G401 (cell line): ENCODE results near the gene SLC15A3. TPM values are rescaled to one million over a fixed set of nuclear protein-coding genes. Genes with fewer than 3 reads are reported as not detected.
"Not testable (repeated sequence)": the region's sequence is repeated elsewhere in the genome, so short reads cannot be mapped to it uniquely, and the experiment has no call there.

Source experiments
- DNase-seq: peaks from one replicate; pipeline ENCODE4 v3.0.0-alpha.2; 2015; ENCODE audit warnings: low spot score
- in situ Hi-C: cut with HindIII; loops from 2 replicates; pipeline ENCODE4 v1.10.0; 2016; ENCODE audit warnings: low sequenced_read_pairs, mixed read lengths
- total RNA-seq: library from RNA; depleted of rRNA; stranded (reverse); fragments of >200 nt; shearing (Covaris generic); gene quantifications from 2 replicates; pipeline ENCODE4 v1.2.3, GENCODE V29; 2014

SLC15A3 gene
- total RNA-seq, 1 experiment from 2014 or later: not detected

DNA sequence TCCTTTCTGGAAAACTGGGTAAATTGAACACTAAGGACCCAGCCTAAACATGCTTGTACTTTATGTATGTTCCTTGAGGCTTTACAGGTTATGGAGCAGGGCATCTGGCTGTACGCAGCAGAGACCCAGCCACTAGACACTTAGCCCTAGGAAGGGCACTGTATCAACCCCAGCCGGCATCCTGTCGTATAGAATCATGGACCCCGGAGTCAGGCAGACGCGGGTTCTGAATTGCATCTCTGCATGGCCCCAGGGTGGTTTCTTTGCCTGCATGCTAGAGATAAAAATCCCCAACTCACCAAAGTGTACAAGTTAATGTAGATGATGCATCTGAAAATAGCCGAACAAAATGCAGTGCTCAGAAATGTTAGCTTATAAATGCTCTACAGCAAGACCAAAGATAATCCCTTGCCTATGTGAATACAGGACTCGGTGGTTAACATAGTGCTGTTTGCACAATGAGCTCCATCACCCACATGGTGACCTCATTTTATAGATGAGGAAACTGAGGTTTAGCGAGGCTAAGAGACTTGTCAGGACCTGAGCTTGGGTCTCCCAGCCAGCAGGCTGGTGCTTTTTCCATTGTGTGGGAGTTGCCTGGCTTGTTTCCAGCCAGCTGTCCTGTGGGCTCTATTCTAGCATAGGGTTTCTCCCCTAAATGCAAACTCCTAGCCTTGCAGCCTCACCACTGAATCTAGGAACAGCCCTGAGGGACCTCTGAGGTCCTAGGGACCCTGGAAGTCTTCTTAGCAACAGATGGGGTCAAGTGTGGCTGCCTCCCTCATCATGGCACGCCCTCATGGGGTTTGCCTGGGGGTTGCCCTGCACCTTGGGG lies 26.8 kb upstream of the SLC15A3 start:
- no peak for DNase-seq
- in situ Hi-C loops: no loop called here

- DNase-seq: no peak
- in situ Hi-C loops: no loop called here
Measured at GRCh38 chr11:60977836-60978235, 25.9 kb upstream of the SLC15A3 start.

DNA sequence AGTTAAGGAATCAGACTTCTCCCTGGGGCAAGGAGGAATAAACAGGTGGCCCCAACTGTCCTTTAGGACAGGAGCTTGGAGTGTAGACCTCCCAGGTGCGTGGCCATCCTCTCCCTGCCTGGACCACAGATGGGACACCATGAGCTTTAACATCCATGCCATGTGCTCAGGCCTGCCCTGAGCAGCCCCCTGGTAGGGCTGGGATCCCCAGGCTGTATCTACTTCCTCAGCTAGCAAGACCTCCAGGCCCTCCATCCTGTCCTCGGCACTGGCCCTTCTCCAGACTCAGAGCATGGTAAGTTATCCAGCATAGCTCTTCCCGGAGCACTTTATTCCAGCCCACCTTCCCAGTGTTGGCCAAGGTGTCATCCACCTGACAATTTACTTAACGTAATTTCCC lies 25.2 kb upstream of the SLC15A3 start:
- DNase-seq: no peak
- in situ Hi-C loops: no loop called here

DNA sequence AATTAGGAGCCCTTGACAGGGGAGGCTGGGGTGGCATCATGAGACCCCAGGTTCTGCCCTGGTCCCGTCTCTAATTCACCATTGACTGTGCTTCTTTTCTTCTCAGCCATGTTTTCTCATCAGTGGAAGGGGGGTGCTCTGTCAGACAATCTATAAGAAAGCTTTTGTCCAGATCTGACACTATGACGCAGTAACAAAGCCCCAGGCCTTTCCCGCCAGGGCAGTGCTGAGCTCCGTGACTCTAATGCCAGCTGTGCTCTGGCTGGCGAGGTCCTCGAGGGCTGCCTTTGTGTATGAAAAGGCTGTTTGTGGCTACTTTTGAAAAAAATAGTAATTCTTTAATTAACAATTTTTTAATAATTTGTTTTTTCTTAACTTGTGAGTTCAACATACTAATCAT lies 22.8 kb upstream of the SLC15A3 start:
- no peak for DNase-seq

DNA sequence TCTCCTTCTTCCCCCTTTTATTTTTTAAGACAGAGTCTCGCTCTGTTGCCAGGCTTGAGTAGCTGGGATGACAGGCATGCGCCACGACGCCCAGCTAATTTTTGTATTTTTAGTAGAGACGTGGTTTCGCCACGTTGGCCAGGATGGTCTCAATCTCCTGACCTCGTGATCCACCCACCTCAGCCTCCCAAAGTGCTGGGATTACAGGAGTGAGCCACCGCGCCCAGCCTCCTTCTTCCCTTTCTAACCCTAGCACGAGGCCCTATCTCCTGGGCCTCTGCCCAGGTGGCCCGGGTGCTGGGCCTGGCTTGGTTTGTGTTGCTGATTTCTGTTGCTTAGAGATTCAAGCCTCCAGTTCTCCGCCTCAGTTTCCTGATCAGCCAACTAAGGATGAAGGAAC lies 22.3 kb upstream of the SLC15A3 start:
- in situ Hi-C loops: not testable (repeated sequence)

More for the DNA sequence above, 22.8 kb upstream of the SLC15A3 start:
- in situ Hi-C loops: no loop called here

GRCh38 chr11:60973699-60974098 lies 21.7 kb upstream of the SLC15A3 start:
- no peak for DNase-seq

More for the DNA sequence above, 22.3 kb upstream of the SLC15A3 start:
- DNase-seq: not testable (repeated sequence)

DNA sequence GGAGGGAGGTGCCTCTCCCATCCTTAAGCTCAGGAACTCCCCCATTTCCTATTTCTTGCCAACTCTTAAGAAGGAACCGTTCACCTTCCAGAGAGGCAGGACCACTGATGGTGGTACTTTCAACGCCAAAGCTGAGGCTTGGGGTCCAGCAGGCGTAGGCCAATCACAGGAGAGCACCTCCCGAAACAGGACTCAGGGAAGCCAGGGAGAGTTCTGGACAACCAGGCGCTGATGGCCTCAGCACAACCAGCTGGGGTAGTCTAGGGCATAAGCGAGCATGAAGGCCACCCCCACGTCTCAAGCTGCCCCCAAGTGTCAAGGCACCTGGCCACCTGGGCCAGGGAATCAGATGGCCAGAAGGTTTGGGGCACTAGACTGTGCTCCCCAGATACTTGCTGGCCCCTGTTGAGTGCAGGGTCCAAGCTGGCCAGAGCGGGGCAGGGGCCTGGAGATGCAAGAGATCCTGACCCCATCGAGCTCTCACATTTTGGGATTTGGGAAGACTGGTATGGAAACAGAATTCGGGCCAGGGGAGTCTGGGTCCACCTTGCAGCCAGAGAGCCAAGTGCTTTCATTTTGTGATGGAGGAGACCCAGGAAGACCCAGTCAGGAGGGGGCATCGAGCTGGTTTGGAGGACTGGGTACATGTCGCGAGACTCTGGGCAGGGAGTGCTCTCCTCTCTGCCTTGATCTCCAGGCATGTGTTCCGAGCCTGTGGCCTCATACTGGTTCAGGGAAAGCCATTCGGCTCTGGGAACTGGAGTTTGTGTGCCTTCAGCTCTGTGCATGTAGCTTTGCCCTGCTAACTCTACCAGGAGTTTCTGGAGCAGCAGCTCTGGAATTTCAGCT lies 20.4 kb upstream of the SLC15A3 start:
- DNase-seq: no peak
- in situ Hi-C loops: no loop called here

More at GRCh38 chr11:60973699-60974098, 21.7 kb upstream of the SLC15A3 start:
- in situ Hi-C loops: no loop called here

GRCh38 chr11:60971520-60971919 lies 19.5 kb upstream of the SLC15A3 start, which contains the start of gene CD6:
Gene CD6, plus strand, starts transcription at chr11:60971680. Its CDS starts 186 bp downstream, at chr11:60971866.
- in situ Hi-C loops: no loop called here
- DNase-seq: no peak

GRCh38 chr11:60970890-60971289 lies 18.9 kb upstream of the SLC15A3 start:
- in situ Hi-C loops: no loop called here
- no peak for DNase-seq

- in situ Hi-C loops: no loop called here
- no peak for DNase-seq
Measured at GRCh38 chr11:60970369-60970774, 18.4 kb upstream of the SLC15A3 start.

DNA sequence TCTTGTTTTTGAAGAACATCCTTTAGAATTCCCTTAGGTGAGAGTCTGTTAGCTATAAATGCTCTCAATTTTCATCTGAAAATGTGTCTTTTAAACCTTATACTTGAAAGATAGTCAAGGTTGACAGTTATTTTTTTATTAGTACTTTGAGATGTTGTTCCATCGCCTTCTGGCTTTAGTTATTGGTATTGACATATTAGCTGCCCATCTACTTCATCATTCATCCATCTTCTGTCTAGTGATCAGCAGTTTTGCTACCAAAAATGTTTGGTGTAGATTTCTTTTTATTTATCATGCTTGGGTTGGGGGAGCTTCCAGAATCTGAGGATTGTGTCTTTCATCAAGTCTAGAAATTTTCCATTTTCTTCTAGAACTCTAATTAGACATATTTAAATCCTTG lies 16.2 kb upstream of the SLC15A3 start:
- in situ Hi-C loops: no loop called here
- DNase-seq: no peak

DNA sequence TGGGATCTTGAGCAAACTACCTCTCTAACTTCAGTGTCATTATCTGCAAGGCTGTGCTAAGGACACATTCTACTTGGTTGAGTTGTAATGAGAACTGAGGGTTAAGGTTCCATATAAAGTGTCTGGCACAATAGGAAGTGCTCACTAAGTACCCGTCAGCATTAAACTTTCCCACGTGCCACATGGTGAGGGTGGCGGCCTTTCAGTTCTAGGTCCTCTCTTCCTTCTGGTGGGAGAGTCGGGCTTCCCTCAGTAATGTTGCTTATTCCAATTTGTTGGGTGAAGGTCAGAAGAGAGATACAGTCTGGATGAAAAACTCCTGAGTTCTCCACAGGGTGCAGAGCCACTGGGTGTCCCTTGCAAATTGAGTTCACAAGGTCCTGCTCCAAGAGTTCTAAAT lies 14.9 kb upstream of the SLC15A3 start:
- DNase-seq: no peak
- in situ Hi-C loops: no loop called here

GRCh38 chr11:60964801-60965200 lies 12.8 kb upstream of the SLC15A3 start:
- DNase-seq: peak; percentile 61
- in situ Hi-C loops: no loop called here

GRCh38 chr11:60960405-60960804 lies 8.4 kb upstream of the SLC15A3 start:
- in situ Hi-C loops: no loop called here
- DNase-seq: no peak

DNA sequence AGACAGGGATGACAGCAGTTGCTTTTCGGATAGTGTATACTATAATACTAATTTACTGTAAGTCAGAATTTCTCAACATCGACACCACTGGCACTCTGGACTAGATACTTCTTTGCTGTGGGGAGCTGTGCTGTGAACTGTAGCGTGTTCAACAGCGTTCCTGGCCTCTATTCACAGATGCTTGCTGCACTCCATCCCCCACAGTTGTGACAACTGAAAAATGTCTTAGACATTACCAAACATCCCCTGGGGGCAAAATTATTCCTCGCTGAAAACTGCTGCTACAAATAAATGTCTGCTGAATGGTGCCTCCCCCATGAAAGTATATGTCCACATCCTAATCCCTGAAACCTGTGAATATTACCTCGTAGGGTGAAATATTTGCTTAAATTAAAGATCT lies 7.5 kb upstream of the SLC15A3 start:
- no peak for DNase-seq
- in situ Hi-C loops: no loop called here

DNA sequence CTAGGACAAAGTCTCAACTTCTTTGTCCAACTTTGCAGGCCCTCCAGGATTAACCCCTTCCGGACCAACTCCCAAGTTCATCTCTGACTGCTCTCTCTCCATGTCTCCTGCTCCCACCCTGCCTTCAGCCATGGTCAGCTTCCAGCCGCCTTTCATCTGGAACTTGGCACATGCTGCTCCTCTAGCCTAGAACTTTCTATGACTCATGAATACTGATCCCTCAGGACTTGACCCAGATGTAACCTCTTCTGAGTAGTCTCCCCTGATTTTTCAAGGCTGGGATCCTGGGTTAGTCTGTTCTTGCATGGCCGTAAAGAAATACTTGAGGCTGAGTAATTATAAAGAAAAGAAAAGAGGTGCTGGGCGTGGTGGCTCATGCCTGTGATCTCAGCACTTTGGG lies 5.2 kb upstream of the SLC15A3 start:
- no peak for DNase-seq
- in situ Hi-C loops: no loop called here

- in situ Hi-C loops: no loop called here
- no peak for DNase-seq
Measured at GRCh38 chr11:60955571-60955970, 3.6 kb upstream of the SLC15A3 start.

GRCh38 chr11:60954421-60954820 lies 2.4 kb upstream of the SLC15A3 start:
- no peak for DNase-seq
- in situ Hi-C loops: no loop called here

GRCh38 chr11:60953781-60954180 lies 1.8 kb upstream of the SLC15A3 start:
- DNase-seq: no peak
- in situ Hi-C loops: no loop called here

- DNase-seq: no peak
- in situ Hi-C loops: no loop called here
Measured at GRCh38 chr11:60952742-60953170, 780 bp upstream of the SLC15A3 start.
